IMR-90 (cell line): ENCODE results near the gene PHC2. TPM values are rescaled to one million over a fixed set of nuclear protein-coding genes. Genes with fewer than 3 reads are reported as not detected.

Experiments
- ATAC-seq: fragments of 200-7000 bp; cut with Tn5 transposase; 2 replicates; pipeline ENCODE4 v1.9.1; 2020; ENCODE audit warnings: low read depth, mild to moderate bottlenecking, moderate library complexity
- BruUV-seq: library from RNA; stranded (reverse); fragments of 400-500 nt; replicated peaks from 2 replicates; lab custom pipeline; 2021; lab: Mats Ljungman, UMichigan
- CTCF ChIA-PET: fragments of 300-600 bp; formaldehyde crosslinking; extraction: SDS; loops from one replicate; lab custom pipeline; 2021; ENCODE audit warnings: antibody characterized with exemption; lab: Yijun Ruan, JAX
- POLR2A ChIA-PET: fragments of 300-600 bp; sonication (Branson Sonifier 250); formaldehyde crosslinking; loops from one replicate; lab custom pipeline; 2022; ENCODE audit warnings: antibody characterized with exemption; ENCODE audit not compliant: unreplicated experiment; lab: Charles Lee
- DNase-seq: peaks from one replicate; pipeline ENCODE4 v3.0.0; 2013
- H2AFZ ChIP-seq: replicated peaks from 2 replicates; pipeline ENCODE3; 2013; ENCODE audit warnings: low read length, mild to moderate bottlenecking; ENCODE audit not compliant: poor library complexity
- H2AK5ac ChIP-seq: 2 replicates; pipeline ENCODE4 v1.6.1; 2013; ENCODE audit warnings: low read depth, low read length, inconsistent platforms
- H2AK9ac ChIP-seq: replicated peaks from 2 replicates; pipeline ENCODE3; 2013; ENCODE audit warnings: mild to moderate bottlenecking, low read depth, low read length, moderate library complexity; ENCODE audit not compliant: poor library complexity
- H2BK120ac ChIP-seq: 2 replicates; pipeline ENCODE4 v1.6.1; 2013; ENCODE audit warnings: low read depth, low read length, inconsistent platforms
- H2BK15ac ChIP-seq: 3 replicates; pipeline ENCODE4 v1.6.1; 2013; ENCODE audit warnings: low read depth, low read length, inconsistent platforms
- H2BK20ac ChIP-seq: 2 replicates; pipeline ENCODE4 v1.6.1; 2013; ENCODE audit warnings: low read depth, mild to moderate bottlenecking, inconsistent platforms, low read length, moderate library complexity
- H2BK5ac ChIP-seq: 2 replicates; pipeline ENCODE4 v1.6.1; 2013; ENCODE audit warnings: mild to moderate bottlenecking, low read depth, low read length, inconsistent platforms; ENCODE audit not compliant: poor library complexity, severe bottlenecking
- H3K14ac ChIP-seq: replicated peaks from 2 replicates; pipeline ENCODE4 v1.6.1; 2013; ENCODE audit warnings: low read depth, low read length, inconsistent platforms
- H3K18ac ChIP-seq: 2 replicates; pipeline ENCODE4 v1.6.1; 2013; ENCODE audit warnings: low read depth, low read length, control low read depth
- H3K23ac ChIP-seq: 2 replicates; pipeline ENCODE4 v1.6.1; 2013; ENCODE audit warnings: low read depth, low read length, inconsistent platforms
- H3K27ac ChIP-seq: 2 replicates; pipeline ENCODE4 v1.5.1; 2013; ENCODE audit warnings: mild to moderate bottlenecking, control low read depth, low read length; ENCODE audit not compliant: insufficient read depth
- H3K27me3 ChIP-seq: 2 replicates; pipeline ENCODE4 v1.6.1; 2013; ENCODE audit warnings: low read length; ENCODE audit not compliant: control insufficient read depth, insufficient read depth
- H3K36me3 ChIP-seq: 2 replicates; pipeline ENCODE4 v1.6.1; 2013; ENCODE audit warnings: low read length, mixed read lengths; ENCODE audit not compliant: control insufficient read depth, insufficient read depth
- H3K4ac ChIP-seq: 2 replicates; pipeline ENCODE4 v1.6.1; 2013; ENCODE audit warnings: low read depth, low read length, inconsistent platforms
- H3K4me1 ChIP-seq: 2 replicates; pipeline ENCODE4 v1.6.1; 2013; ENCODE audit warnings: low read length, mixed read lengths; ENCODE audit not compliant: control insufficient read depth, insufficient read depth
- H3K4me2 ChIP-seq: 2 replicates; pipeline ENCODE4 v1.6.1; 2013; ENCODE audit warnings: low read depth, mild to moderate bottlenecking, control low read depth, low read length, moderate library complexity
- H3K4me3 ChIP-seq: 2 replicates; pipeline ENCODE4 v1.5.1; 2013; ENCODE audit warnings: low read depth, mild to moderate bottlenecking, control low read depth, low read length, moderate library complexity; ENCODE audit not compliant: insufficient read depth
- H3K56ac ChIP-seq: 2 replicates; pipeline ENCODE4 v1.6.1; 2013; ENCODE audit warnings: low read length, inconsistent platforms; ENCODE audit not compliant: insufficient read depth; ENCODE audit errors: extremely low read depth
- H3K79me1 ChIP-seq, 2 experiments: 2 replicates each; pipeline ENCODE4 v1.6.1; 2013; ENCODE audit warnings: low read length in 2 of 2, inconsistent platforms in 1 of 2, low read depth in 1 of 2
- H3K9ac ChIP-seq: 2 replicates; pipeline ENCODE4 v1.6.1; 2013; ENCODE audit warnings: low read depth, low read length, control low read depth
- H3K9me1 ChIP-seq: 2 replicates; pipeline ENCODE4 v1.6.1; 2013; ENCODE audit warnings: low read length, inconsistent platforms; ENCODE audit not compliant: insufficient read depth
- H3K9me3 ChIP-seq: 2 replicates; pipeline ENCODE4 v1.6.1; 2013; ENCODE audit warnings: low read length; ENCODE audit not compliant: control insufficient read depth, insufficient read depth
- H4K20me1 ChIP-seq: 2 replicates; pipeline ENCODE4 v1.6.1; 2013; ENCODE audit warnings: low read length, inconsistent platforms; ENCODE audit not compliant: insufficient read depth
- H4K5ac ChIP-seq: 2 replicates; pipeline ENCODE4 v1.6.1; 2013; ENCODE audit warnings: mild to moderate bottlenecking, low read depth, low read length, control low read depth
- H4K8ac ChIP-seq, 2 experiments: 2 replicates each; pipeline ENCODE4 v1.6.1; 2013; ENCODE audit warnings: low read depth in 2 of 2, low read length in 2 of 2, control low read depth in 1 of 2, inconsistent platforms in 1 of 2
- H4K91ac ChIP-seq: 2 replicates; pipeline ENCODE4 v1.6.1; 2013; ENCODE audit warnings: low read depth, low read length, inconsistent platforms; ENCODE audit not compliant: insufficient read depth
- CEBPB ChIP-seq: IDR thresholded peaks from 2 replicates; pipeline ENCODE4 v1.6.1; 2012; ENCODE audit warnings: low read depth, low read length, improper control_type of control experiment
- FOS ChIP-seq: fragments of 150-350 bp; IDR thresholded peaks from 2 replicates; pipeline ENCODE4 v1.6.1; 2016; ENCODE audit warnings: low read depth, low read length
- MAZ ChIP-seq: IDR thresholded peaks from 2 replicates; pipeline ENCODE4 v1.6.1; 2012; ENCODE audit warnings: low read depth, mild to moderate bottlenecking, low read length, improper control_type of control experiment, moderate library complexity, borderline replicate concordance
- NFE2L2 ChIP-seq: fragments of 150-350 bp; IDR thresholded peaks from 2 replicates; pipeline ENCODE4 v1.6.1; 2016; ENCODE audit warnings: low read depth, mild to moderate bottlenecking, low read length
- WGBS, 2 experiments: methylation state at CpG; one replicate each; pipeline versions ENCODE4 v1.1.5 to v1.1.7; 2013; ENCODE audit warnings: missing lambda C conversion rate in 2 of 2; ENCODE audit not compliant: insufficient read length in 1 of 2; ENCODE audit errors: extremely low coverage in 2 of 2; 5-methylcytosine and 5-hydroxymethylcytosine counted together
- dilution Hi-C: fragments of 300-500 bp; cut with HindIII; formaldehyde crosslinking; loops from one replicate; pipeline ENCODE4 v1.14.3; 2018; ENCODE audit warnings: low sequenced_read_pairs; ENCODE audit not compliant: unreplicated experiment
- in situ Hi-C: fragments of 300-500 bp; cut with MboI; formaldehyde crosslinking; loops from 3 replicates; pipeline ENCODE4 v1.14.3; 2019; ENCODE audit warnings: low sequenced_read_pairs, inconsistent platforms, mixed read lengths
- intact Hi-C: fragments of 100-400 bp; cut with micrococcal nuclease; formaldehyde crosslinking; loops from 2 replicates; pipeline ENCODE4 v1.10.0; 2022
- polyA plus RNA-seq, 3 experiments: library from polyadenylated mRNA; depleted of rRNA; stranded (reverse); fragments of >200 nt; gene quantifications; 2 replicates each; pipeline ENCODE4 v1.2.3, GENCODE V29; 2012; ENCODE audit warnings: low replicate concordance in 1 of 3
- total RNA-seq: library from RNA; depleted of rRNA; stranded (reverse); fragments of >200 nt; gene quantifications from 2 replicates; pipeline ENCODE4 v1.2.3, GENCODE V29; 2012

The PHC2 gene
- total and polyA plus RNA-seq, 2 of the 4 experiments (the other 2 are of a cell fraction) = 46.4 to 98.1 TPM

DNA sequence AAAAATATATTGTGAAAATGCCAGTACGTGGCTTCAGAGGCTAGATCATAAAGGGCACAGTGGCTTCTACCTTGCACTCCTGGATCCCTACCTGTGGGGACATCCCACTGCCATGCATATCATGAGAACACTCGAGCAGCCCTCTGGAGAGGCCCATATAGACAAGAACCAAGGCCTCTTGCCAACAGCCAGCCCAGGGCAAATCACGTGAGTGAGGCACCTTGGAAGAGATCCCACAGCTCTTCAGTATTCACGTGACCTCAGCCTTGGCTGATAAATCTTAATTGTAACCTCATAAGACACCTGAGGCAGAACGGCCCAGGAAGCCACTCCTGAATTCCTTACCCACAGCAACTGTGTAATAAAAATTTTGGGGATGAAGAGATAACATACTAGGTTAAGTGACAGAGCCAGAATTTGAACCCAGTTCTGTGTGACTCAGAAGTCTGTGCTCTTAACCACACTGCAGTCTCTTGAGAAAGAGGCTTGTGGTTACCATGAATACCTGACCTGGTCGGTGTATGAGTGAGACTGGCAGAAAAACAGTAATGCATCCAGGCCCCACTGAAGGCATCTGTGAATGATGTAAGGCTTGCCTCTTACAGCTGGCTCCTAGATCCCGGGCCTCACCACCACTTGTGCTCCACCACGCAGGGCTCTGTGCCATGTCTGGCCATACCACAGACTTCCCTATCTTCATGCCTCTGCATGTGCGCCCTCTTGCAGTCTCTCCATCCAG lies 103.1 kb downstream of the PHC2 start (continued):
- TF ChIP-seq NFE2L2 = no peak
- peak; percentile 62; the same call in 1 of the 2 replicates for TF ChIP-seq FOS

DNA sequence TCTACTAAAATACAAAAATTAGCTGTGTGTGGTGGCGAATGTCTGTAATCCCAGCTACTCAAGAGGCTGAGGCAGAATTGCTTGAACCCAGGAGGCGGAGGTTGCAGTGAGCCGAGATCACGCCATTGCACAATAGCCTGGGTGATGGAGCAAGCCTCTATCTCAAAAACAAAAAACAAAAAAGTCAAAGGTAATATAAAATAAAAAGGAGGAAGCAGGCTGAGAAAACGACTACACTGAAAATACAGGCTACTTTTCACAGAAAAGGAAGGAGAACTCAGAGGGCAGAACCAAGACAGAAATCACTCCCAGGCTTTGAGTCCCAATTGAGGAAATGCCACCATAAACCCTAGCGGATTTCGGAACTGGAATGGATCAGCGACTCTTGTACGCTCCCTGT lies 104.1 kb downstream of the PHC2 start:
- H4K20me1 ChIP-seq = peaks cover 80% of the 10 kb centered on the region
- peak overlapping the region; percentile 23; the same call in 1 of the 2 replicates for H3K27ac ChIP-seq
- no peak overlapping the region for H4K5ac ChIP-seq
- no peak overlapping the region for H2AK5ac ChIP-seq
- H2AK9ac ChIP-seq = no peak overlapping the region
- peak; percentile 48 for TF ChIP-seq CEBPB
- TF ChIP-seq MAZ = no peak
- intact Hi-C loops = loop anchor here (5.0 kb wide), 1 partner anchor 41 kb away; no protein-coding TSS in a partner anchor
- no peaks in the 10 kb centered on the region for H3K9me3 ChIP-seq
- H3K27me3 ChIP-seq = no peaks in the 10 kb centered on the region
- peaks cover 86% of the 10 kb centered on the region for H3K36me3 ChIP-seq
- in situ Hi-C loops = no loop called here
- CTCF ChIA-PET = no interaction called here
- no peak overlapping the region for H3K14ac ChIP-seq
- peaks cover 9% of the 10 kb centered on the region; the same call in 1 of the 2 replicates for H3K9me1 ChIP-seq
- H3K18ac ChIP-seq = 0 out of 2 replicates have a peak overlapping the region, but pooled peaks have one; percentile 10
- peaks cover 55 to 82% of the 10 kb centered on the region in 2 experiments for H3K79me1 ChIP-seq
- H2BK15ac ChIP-seq = no peak overlapping the region
- no peak overlapping the region for H2AFZ ChIP-seq
- H3K4me1 ChIP-seq = peaks cover 19% of the 10 kb centered on the region
- H3K9ac ChIP-seq = no peak overlapping the region
- POLR2A ChIA-PET = no interaction called here
- dilution Hi-C loops = no loop called here
- no TSS peak for BruUV-seq
- no peak overlapping the region for H2BK20ac ChIP-seq
- H3K4me3 ChIP-seq = no peak overlapping the region
- no peak for DNase-seq
- no peak overlapping the region for H4K91ac ChIP-seq
- no peak overlapping the region for H2BK5ac ChIP-seq
- 0 out of 2 replicates have a peak overlapping the region, but pooled peaks have one; percentile 0 for H3K4ac ChIP-seq
- ATAC-seq = no peak
- no peak overlapping the region for H3K56ac ChIP-seq
- H2BK120ac ChIP-seq = no peak overlapping the region
- no peak overlapping the region for H3K4me2 ChIP-seq
- no peak overlapping the region for H3K23ac ChIP-seq
- no peak overlapping the region for H4K8ac ChIP-seq
- no CpG with 5 or more reads among the region's 9 CpGs for WGBS, 2 experiments
